AG04450 (cell line): ENCODE results near the gene SOX14. TPM values are rescaled to one million over a fixed set of nuclear protein-coding genes. Genes with fewer than 3 reads are reported as not detected.
A peak's percentile ranks its signal among the peaks of the same experiment; 100 is the strongest.

Source experiments
- CTCF ChIA-PET: fragments of 300-600, 350-600 bp; formaldehyde crosslinking; extraction: SDS; loops from one replicate; lab custom pipeline; 2022; ENCODE audit warnings: antibody characterized with exemption, inconsistent platforms; lab: Charles Lee
- POLR2A ChIA-PET: fragments of 350-600 bp; formaldehyde crosslinking; extraction: SDS; loops from one replicate; lab custom pipeline; 2021; ENCODE audit warnings: antibody characterized with exemption, inconsistent platforms; lab: Yijun Ruan, JAX
- DNase-seq: peaks from one replicate; pipeline ENCODE4 v3.0.0-alpha.2; 2011; ENCODE audit warnings: low read depth, low spot score
- H3K27ac ChIP-seq: one replicate; pipeline ENCODE4 v1.5.1; 2012; ENCODE audit warnings: low read depth, low read length, control low read depth
- H3K27me3 ChIP-seq: one replicate; pipeline ENCODE4 v1.6.0; 2012; ENCODE audit warnings: low read length; ENCODE audit not compliant: control insufficient read depth, insufficient read depth
- H3K4me3 ChIP-seq: 2 replicates; pipeline ENCODE4 v1.5.1; 2011; ENCODE audit warnings: mild to moderate bottlenecking, low read depth, low read length, control low read depth
- H3K9me3 ChIP-seq: 2 replicates; pipeline ENCODE4 v1.5.1; 2012; ENCODE audit warnings: low read length; ENCODE audit not compliant: control insufficient read depth, insufficient read depth
- polyA plus RNA-seq: library from polyadenylated mRNA; depleted of rRNA; stranded (reverse); fragments of >200 nt; gene quantifications from 2 replicates; pipeline ENCODE4 v1.2.3, GENCODE V29; 2011
- TF ChIP-seq, protein P1 (sequence below): IDR thresholded peaks from 2 replicates; pipeline ENCODE4 v1.5.1; 2011; ENCODE audit warnings: low read depth, low read length, control low read depth, inconsistent platforms

The SOX14 gene
- polyA plus RNA-seq, 1 experiment, result not detected

DNA sequence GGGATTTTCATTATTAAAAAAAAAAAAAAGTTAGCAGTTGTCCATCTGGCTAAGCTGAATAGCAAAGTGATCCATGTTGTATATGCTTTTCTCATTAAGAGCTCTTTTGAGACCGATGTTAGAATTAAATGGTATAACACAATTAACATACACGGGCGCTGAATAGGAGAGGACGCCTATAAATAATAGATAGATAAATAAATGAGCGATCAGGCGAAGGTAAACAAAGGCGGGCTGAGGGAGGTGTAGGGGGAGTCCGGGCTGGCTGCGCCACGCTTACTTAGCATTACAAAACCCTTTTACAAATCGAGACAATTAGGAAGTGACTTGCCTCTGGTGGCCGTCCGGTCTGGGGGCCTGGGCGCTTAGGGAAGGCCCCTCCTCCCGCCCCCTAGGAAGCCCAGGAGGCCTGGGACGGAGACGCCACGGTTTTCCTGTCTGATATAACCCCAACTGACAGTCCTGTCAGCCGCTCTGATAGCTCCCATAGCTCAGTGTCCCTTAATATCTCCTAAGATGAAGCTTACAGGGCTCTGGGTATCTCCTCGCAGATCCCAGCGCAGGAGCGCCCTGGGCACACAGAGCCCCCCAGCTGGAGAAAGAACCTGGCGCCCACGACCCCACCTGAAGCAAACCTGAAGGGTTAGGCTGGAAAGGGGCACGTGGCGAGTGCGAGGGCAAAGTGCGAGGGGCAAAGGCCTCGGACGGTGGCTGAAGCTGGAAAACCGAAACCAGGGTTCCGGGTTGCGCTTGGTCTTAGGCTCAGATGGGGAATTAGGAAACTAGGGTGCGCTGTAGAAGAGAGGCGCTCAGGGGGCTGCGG, 3.6 kb downstream of the SOX14 start:
- ChIA-PET POLR2A (no interaction called here), CTCF (no interaction called here)
- H3K4me3 ChIP-seq, result peak overlapping the region; percentile 29
- no peak for DNase-seq
- no peak overlapping the region for H3K27ac ChIP-seq
- peaks cover 16% of the 10 kb centered on the region; the same call in 1 of the 2 replicates for H3K9me3 ChIP-seq
- TF ChIP-seq, protein P1, sequence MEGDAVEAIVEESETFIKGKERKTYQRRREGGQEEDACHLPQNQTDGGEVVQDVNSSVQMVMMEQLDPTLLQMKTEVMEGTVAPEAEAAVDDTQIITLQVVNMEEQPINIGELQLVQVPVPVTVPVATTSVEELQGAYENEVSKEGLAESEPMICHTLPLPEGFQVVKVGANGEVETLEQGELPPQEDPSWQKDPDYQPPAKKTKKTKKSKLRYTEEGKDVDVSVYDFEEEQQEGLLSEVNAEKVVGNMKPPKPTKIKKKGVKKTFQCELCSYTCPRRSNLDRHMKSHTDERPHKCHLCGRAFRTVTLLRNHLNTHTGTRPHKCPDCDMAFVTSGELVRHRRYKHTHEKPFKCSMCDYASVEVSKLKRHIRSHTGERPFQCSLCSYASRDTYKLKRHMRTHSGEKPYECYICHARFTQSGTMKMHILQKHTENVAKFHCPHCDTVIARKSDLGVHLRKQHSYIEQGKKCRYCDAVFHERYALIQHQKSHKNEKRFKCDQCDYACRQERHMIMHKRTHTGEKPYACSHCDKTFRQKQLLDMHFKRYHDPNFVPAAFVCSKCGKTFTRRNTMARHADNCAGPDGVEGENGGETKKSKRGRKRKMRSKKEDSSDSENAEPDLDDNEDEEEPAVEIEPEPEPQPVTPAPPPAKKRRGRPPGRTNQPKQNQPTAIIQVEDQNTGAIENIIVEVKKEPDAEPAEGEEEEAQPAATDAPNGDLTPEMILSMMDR, result no peak
- peaks cover 95% of the 10 kb centered on the region for H3K27me3 ChIP-seq

DNA sequence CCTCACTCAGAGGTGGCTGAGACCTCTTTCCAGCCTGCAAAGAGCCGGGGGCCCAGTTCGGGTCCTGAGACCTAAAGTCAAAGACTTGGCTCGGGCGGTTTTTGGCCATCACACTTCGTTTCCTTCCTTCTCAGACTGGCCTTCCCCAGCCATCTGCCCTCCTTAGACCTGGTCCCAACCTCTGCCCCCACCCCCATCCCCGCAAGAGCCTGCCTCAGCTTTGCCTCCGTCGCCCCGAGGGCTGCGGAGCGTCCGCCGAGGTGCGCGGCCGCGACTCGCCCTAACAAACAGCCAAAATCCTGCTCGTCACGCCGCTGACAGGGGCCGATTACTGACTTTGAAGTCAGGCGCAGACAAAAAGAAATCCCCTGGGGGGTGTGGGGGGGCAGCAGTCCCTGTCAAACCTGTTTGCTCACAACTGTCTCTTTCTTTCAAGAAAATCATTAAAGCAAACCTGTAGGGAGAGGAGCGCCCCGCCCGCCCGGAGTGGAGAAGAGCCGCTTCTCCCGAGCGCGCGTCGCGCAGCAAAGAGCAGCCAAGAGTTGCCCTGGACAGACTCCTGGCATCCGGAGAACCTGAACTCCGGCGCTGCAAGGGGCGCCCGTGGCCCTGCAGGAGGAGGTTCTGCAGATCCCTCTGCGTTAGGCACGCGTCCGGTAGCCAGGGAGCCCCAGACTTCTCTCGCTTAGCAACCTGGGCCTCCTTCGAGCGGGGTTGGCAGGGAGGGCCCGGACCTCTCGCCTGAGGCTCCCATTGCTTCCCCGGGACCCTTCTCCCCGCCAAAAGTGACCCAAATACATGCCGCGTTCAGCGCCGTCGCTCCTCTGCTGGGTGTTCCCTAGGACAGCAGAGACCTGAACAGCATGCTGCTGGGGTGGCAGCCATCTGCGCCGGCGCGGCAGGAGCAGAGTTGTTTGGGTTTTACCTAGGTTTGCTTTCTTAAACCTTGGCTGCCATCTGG, 4.5 kb downstream of the SOX14 start:
- TF ChIP-seq, protein P1, result no peak
- no peak overlapping the region for H3K27ac ChIP-seq
- H3K9me3 ChIP-seq, result peaks cover 16% of the 10 kb centered on the region; the same call in 1 of the 2 replicates
- DNase-seq, result no peak
- ChIA-PET CTCF (no interaction called here), POLR2A (no interaction called here)
- H3K4me3 ChIP-seq, result peak overlapping the region; percentile 29; the same call in 1 of the 2 replicates
- H3K27me3 ChIP-seq, result peaks cover 89% of the 10 kb centered on the region

DNA sequence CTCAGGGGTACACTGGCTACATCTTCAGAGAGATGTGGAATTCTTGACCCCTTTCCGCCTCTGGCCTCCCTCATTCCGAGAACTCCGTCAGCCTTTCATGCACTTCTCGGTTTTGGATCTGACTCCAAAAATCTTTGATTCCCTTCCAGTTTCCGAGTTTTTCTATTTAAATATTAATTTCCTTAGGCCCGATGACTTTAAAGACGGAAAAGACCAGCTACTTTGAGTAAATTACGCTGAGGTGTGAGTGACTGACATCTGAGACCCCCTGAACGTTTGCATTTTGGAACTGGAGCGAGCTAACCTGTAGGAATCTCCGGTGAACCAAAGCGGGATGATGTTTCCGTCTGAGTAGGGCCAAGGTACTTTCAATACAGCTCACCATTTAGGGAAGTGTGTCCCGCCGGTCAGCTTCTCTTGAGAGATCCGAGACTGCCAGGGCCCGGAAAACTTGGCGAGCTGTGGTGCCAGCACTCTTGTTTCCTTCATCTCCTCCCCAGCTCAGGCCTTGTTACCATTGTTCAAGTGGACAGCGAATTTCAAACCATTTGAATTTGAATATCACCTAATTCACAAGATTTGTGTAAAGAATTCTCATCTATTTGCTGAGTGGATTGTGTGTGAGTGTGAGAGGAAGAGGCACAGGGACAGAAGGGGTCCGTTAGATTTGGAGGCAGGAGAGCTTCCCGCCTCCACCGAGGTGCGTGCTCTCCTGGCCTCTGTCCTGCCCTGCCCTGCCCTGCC, 5.4 kb downstream of the SOX14 start:
- Histone ChIP-seq H3K9me3 (peaks cover 15% of the 10 kb centered on the region; the same call in 1 of the 2 replicates), H3K4me3 (no peak overlapping the region), H3K27me3 (peaks cover 80% of the 10 kb centered on the region), H3K27ac (no peak overlapping the region)
- TF ChIP-seq, protein P1, result no peak
- ChIA-PET POLR2A (no interaction called here), CTCF (no interaction called here)
- DNase-seq, result no peak

DNA sequence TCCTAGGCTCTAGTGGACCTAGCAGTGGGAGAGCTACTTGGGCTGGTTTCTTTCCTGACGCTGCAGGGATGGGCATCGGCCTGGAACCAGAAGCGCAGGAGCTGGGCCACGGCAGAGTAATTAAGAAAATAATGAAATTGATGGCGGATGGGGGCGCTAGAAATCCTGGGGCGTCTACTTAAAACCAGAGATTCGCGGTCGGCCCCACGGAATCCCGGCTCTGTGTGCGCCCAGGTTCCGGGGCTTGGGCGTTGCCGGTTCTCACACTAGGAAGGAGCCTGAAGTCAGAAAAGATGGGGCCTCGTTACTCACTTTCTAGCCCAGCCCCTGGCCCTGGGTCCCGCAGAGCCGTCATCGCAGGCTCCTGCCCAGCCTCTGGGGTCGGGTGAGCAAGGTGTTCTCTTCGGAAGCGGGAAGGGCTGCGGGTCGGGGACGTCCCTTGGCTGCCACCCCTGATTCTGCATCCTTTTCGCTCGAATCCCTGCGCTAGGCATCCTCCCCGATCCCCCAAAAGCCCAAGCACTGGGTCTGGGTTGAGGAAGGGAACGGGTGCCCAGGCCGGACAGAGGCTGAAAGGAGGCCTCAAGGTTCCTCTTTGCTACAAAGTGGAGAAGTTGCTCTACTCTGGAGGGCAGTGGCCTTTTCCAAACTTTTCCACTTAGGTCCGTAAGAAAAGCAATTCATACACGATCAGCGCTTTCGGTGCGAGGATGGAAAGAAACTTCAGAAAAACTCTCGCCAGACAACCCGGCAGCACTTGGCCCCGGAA, 6.1 kb downstream of the SOX14 start:
- H3K4me3 ChIP-seq, result no peak overlapping the region
- no peak for DNase-seq
- TF ChIP-seq, protein P1, result no peak
- POLR2A ChIA-PET, result no interaction called here
- no peak overlapping the region for H3K27ac ChIP-seq
- CTCF ChIA-PET, result no interaction called here
- peaks cover 73% of the 10 kb centered on the region for H3K27me3 ChIP-seq
- peaks cover 12% of the 10 kb centered on the region; the same call in 1 of the 2 replicates for H3K9me3 ChIP-seq
